K562 (cell line): Measurements from ENCODE around the gene NENF. TPM values are rescaled to one million over a fixed set of nuclear protein-coding genes. Genes with fewer than 3 reads are reported as not detected.

Experiments used
- CCNT2 ChIP-seq: IDR thresholded peaks from 2 replicates; pipeline ENCODE4 v1.6.1; 2011; ENCODE audit warnings: borderline replicate concordance, low read depth, mild to moderate bottlenecking, moderate library complexity, mixed read lengths, low read length; ENCODE audit not compliant: insufficient read length; ENCODE audit errors: extremely low read depth
- GATAD2B ChIP-seq: fragments of 450-650 bp; IDR thresholded peaks from 2 replicates; pipeline ENCODE4 v1.6.1; 2017; ENCODE audit warnings: mild to moderate bottlenecking, borderline replicate concordance
- HLTF ChIP-seq: fragments of 450-650 bp; IDR thresholded peaks from 2 replicates; pipeline ENCODE4 v1.6.1; 2016
- HSF4 ChIP-seq: fragments of 250-450 bp; sonication (Bioruptor Pico); IDR thresholded peaks from 2 replicates; pipeline ENCODE4 v2.1.2; 2022; ENCODE audit warnings: mild to moderate bottlenecking, moderate library complexity, borderline replicate concordance
- LEF1 ChIP-seq: fragments of 450-650 bp; IDR thresholded peaks from 2 replicates; pipeline ENCODE4 v1.6.1; 2016; ENCODE audit warnings: mild to moderate bottlenecking
- U2AF2 ChIP-seq: fragments of 200-400 bp; formaldehyde crosslinking; optimal IDR thresholded peaks from 2 replicates; pipeline ENCODE3; 2017; ENCODE audit warnings: low read depth, mild to moderate bottlenecking, low read length
- ZNF174 ChIP-seq: fragments of 250-450 bp; sonication (Bioruptor Pico); IDR thresholded peaks from 2 replicates; pipeline ENCODE4 v1.4.0; 2020; ENCODE audit warnings: mild to moderate bottlenecking
- polyA plus RNA-seq, 8 experiments: library from polyadenylated mRNA; depleted of rRNA in 4 of 8; stranded (reverse) in 5 of 8; unstranded in 3 of 8; fragments of >200 nt; fragmentation: Nextera tagmentation in 2 of 8; fragmentation: Illumina TruSeq in 1 of 8; extraction: Ambion mirVana in 2 of 8; extraction: Trizol in 1 of 8; gene quantifications; 2 replicates each; pipeline versions ENCODE4 v1.2.1 to v1.2.3, GENCODE V29; 2011 to 2014; ENCODE audit warnings: inconsistent platforms in 1 of 8, missing spikeins in 1 of 8
- total RNA-seq, 7 experiments: library from RNA; depleted of rRNA in 6 of 7; stranded (reverse); fragments of >200 nt in 6 of 7; fragmentation: Illumina TruSeq in 2 of 7; extraction: Trizol in 2 of 7; gene quantifications; 2 replicates each; pipeline versions ENCODE4 v1.2.1 to v1.2.3, GENCODE V29; 2011 to 2021; ENCODE audit warnings: low replicate concordance in 1 of 7
- TF ChIP-seq, protein P1 (sequence below): sonication (generic); formaldehyde crosslinking; IDR thresholded peaks from 2 replicates; pipeline ENCODE4 v1.8.1; 2022; ENCODE audit warnings: missing genetic modification reagents
- TF ChIP-seq, protein P2 (sequence below), 2 experiments: IDR thresholded peaks; 2 replicates each; pipeline ENCODE4 v1.6.1; 2011; ENCODE audit warnings: borderline replicate concordance in 1 of 2, control low read depth in 1 of 2, low read depth in 1 of 2, low read length in 1 of 2, mild to moderate bottlenecking in 1 of 2, mixed read lengths in 1 of 2, moderate library complexity in 1 of 2; ENCODE audit not compliant: insufficient read depth in 1 of 2, insufficient read length in 1 of 2, poor library complexity in 1 of 2, severe bottlenecking in 1 of 2; ENCODE audit errors: extremely low read depth in 1 of 2
- TF ChIP-seq, protein P3 (sequence below): sonication (generic); formaldehyde crosslinking; IDR thresholded peaks from 2 replicates; pipeline ENCODE4 v1.8.0; 2022; ENCODE audit warnings: mild to moderate bottlenecking, missing genetic modification reagents
- TF ChIP-seq, protein P4 (sequence below), 2 experiments: fragments of 450-650 bp; IDR thresholded peaks; 2 replicates each; pipeline ENCODE4 v1.6.1; 2018; ENCODE audit warnings: mild to moderate bottlenecking in 2 of 2, low read depth in 1 of 2; ENCODE audit not compliant: partially characterized antibody in 2 of 2
- TF ChIP-seq, protein P5 (sequence below): IDR thresholded peaks from 2 replicates; pipeline ENCODE4 v1.6.1; 2014; ENCODE audit warnings: antibody characterized with exemption

Gene NENF
- total and polyA plus RNA-seq, 9 of the 15 experiments (the other 6 are each of a cell fraction or from before 2014, with no cell fraction given): 6.1 to 100 (median 72.8) TPM

DNA sequence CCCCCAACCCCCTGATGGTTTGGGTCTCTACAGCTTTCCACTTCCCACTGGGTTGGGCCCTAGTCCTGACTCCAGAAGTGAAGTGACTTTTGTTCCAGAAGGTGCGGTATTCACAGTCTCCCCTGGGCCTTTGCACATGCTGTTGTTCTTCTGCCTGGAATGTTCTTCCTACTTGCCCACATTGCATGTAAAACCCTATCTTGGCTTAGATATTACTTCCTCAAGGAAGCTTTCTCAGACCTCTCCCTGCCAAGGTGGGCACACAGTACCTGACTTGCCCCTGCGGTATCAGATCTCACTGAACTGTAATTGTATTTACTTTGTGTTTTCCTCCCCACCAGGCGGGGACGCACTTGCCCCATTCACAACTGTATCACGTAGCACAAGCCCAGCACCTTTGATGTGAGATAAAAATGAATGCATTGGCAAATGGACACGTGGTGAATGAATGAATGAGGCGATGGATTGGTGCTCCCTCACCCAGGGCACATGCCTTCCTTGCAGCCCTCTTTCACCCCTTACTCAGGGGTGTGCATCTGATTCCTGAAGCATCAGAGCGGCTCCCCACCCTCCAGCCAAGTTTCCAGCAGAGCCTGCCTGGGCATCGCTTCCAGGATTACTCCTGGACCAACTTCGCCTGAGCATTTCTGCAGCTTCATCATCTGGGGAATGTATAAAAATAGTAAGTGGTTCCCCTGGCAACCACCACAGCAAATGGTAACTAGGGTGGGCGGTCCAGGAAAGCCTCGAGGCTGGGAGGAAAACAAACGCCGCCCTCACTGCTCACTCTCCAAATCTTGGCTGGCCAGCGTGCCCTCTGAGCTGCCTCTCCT is 19.8 kb downstream of the NENF start (continued):
- TF ChIP-seq, protein P1, sequence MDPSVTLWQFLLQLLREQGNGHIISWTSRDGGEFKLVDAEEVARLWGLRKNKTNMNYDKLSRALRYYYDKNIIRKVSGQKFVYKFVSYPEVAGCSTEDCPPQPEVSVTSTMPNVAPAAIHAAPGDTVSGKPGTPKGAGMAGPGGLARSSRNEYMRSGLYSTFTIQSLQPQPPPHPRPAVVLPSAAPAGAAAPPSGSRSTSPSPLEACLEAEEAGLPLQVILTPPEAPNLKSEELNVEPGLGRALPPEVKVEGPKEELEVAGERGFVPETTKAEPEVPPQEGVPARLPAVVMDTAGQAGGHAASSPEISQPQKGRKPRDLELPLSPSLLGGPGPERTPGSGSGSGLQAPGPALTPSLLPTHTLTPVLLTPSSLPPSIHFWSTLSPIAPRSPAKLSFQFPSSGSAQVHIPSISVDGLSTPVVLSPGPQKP (CRISPR knock-in tag): no peak
- TF ChIP-seq, protein P2, sequence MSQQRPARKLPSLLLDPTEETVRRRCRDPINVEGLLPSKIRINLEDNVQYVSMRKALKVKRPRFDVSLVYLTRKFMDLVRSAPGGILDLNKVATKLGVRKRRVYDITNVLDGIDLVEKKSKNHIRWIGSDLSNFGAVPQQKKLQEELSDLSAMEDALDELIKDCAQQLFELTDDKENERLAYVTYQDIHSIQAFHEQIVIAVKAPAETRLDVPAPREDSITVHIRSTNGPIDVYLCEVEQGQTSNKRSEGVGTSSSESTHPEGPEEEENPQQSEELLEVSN (IDR thresholded peaks at IDR 0.05; ENCODE audit: borderline replicate concordance in 1 of 2, extremely low read depth in 1 of 2, insufficient read depth in 1 of 2, insufficient read length in 1 of 2, low read depth in 1 of 2, low read length in 1 of 2, poor library complexity in 1 of 2, severe bottlenecking in 1 of 2): peak in 1 of 2 experiments; percentile 28
- TF ChIP-seq HSF4 (no peak), U2AF2 (no peak), HLTF (no peak), LEF1 (no peak), ZNF174 (CRISPR knock-in tag) (no peak), GATAD2B (no peak), CCNT2 (no peak)
- TF ChIP-seq, protein P3, sequence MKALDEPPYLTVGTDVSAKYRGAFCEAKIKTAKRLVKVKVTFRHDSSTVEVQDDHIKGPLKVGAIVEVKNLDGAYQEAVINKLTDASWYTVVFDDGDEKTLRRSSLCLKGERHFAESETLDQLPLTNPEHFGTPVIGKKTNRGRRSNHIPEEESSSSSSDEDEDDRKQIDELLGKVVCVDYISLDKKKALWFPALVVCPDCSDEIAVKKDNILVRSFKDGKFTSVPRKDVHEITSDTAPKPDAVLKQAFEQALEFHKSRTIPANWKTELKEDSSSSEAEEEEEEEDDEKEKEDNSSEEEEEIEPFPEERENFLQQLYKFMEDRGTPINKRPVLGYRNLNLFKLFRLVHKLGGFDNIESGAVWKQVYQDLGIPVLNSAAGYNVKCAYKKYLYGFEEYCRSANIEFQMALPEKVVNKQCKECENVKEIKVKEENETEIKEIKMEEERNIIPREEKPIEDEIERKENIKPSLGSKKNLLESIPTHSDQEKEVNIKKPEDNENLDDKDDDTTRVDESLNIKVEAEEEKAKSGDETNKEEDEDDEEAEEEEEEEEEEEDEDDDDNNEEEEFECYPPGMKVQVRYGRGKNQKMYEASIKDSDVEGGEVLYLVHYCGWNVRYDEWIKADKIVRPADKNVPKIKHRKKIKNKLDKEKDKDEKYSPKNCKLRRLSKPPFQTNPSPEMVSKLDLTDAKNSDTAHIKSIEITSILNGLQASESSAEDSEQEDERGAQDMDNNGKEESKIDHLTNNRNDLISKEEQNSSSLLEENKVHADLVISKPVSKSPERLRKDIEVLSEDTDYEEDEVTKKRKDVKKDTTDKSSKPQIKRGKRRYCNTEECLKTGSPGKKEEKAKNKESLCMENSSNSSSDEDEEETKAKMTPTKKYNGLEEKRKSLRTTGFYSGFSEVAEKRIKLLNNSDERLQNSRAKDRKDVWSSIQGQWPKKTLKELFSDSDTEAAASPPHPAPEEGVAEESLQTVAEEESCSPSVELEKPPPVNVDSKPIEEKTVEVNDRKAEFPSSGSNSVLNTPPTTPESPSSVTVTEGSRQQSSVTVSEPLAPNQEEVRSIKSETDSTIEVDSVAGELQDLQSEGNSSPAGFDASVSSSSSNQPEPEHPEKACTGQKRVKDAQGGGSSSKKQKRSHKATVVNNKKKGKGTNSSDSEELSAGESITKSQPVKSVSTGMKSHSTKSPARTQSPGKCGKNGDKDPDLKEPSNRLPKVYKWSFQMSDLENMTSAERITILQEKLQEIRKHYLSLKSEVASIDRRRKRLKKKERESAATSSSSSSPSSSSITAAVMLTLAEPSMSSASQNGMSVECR (CRISPR knock-in tag): no peak
- TF ChIP-seq, protein P4, sequence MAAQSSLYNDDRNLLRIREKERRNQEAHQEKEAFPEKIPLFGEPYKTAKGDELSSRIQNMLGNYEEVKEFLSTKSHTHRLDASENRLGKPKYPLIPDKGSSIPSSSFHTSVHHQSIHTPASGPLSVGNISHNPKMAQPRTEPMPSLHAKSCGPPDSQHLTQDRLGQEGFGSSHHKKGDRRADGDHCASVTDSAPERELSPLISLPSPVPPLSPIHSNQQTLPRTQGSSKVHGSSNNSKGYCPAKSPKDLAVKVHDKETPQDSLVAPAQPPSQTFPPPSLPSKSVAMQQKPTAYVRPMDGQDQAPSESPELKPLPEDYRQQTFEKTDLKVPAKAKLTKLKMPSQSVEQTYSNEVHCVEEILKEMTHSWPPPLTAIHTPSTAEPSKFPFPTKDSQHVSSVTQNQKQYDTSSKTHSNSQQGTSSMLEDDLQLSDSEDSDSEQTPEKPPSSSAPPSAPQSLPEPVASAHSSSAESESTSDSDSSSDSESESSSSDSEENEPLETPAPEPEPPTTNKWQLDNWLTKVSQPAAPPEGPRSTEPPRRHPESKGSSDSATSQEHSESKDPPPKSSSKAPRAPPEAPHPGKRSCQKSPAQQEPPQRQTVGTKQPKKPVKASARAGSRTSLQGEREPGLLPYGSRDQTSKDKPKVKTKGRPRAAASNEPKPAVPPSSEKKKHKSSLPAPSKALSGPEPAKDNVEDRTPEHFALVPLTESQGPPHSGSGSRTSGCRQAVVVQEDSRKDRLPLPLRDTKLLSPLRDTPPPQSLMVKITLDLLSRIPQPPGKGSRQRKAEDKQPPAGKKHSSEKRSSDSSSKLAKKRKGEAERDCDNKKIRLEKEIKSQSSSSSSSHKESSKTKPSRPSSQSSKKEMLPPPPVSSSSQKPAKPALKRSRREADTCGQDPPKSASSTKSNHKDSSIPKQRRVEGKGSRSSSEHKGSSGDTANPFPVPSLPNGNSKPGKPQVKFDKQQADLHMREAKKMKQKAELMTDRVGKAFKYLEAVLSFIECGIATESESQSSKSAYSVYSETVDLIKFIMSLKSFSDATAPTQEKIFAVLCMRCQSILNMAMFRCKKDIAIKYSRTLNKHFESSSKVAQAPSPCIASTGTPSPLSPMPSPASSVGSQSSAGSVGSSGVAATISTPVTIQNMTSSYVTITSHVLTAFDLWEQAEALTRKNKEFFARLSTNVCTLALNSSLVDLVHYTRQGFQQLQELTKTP (IDR thresholded peaks at IDR 0.05; ENCODE audit: low read depth in 1 of 2, partially characterized antibody in 2 of 2): no peak
- TF ChIP-seq, protein P5, sequence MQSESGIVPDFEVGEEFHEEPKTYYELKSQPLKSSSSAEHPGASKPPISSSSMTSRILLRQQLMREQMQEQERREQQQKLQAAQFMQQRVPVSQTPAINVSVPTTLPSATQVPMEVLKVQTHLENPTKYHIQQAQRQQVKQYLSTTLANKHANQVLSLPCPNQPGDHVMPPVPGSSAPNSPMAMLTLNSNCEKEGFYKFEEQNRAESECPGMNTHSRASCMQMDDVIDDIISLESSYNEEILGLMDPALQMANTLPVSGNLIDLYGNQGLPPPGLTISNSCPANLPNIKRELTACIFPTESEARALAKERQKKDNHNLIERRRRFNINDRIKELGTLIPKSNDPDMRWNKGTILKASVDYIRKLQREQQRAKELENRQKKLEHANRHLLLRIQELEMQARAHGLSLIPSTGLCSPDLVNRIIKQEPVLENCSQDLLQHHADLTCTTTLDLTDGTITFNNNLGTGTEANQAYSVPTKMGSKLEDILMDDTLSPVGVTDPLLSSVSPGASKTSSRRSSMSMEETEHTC: no peak
